Spleen (tissue), 7 donors: ENCODE data around the gene FAM171A2.

ENCODE experiments used
- CTCF ChIP-seq, 11 experiments: fragments of 200-600 bp in 7 of 11; fragments of 450-650 bp in 4 of 11; sonication (generic) in 4 of 11; IDR thresholded peaks in 8 of 11; conservative IDR thresholded peaks in 3 of 11; 1 replicate in 7 of 11; 2 replicates in 4 of 11; pipeline versions ENCODE4 v1.4.0 to v1.8.0; 2016 to 2021; ENCODE audit warnings: antibody characterized with exemption in 11 of 11, inconsistent platforms in 4 of 11, mild to moderate bottlenecking in 1 of 11
- POLR2AphosphoS5 ChIP-seq, 3 donors: sonication (generic); formaldehyde crosslinking; IDR thresholded peaks; one replicate each; pipeline ENCODE4 v1.5.1; 2017; ENCODE audit warnings: antibody characterized with exemption in 3 of 3
- donor health status: DM: no; HTN: no; CAD: no; lungs with moderate emphysema.
- donor health status: DM: no; HTN: no; CAD: no.
- donor health status: DM: no; HTN: no; CAD: no.

- TF ChIP-seq CTCF (IDR thresholded peaks at IDR 0.05 in 8 of 11, conservative IDR thresholded peaks at IDR 0.05 in 3 of 11) (no peak), POLR2AphosphoS5 (IDR thresholded peaks at IDR 0.05) (no peak)
These were observed 40.1 kb downstream of the FAM171A2 start for GRCh38 chr17:44323359-44324091.
